AG20443 (cell line): ENCODE data around the gene SGO2.

Experiments used
- DNase-seq: peaks from one replicate; pipeline ENCODE4 v3.0.0; 2012; ENCODE audit warnings: low spot score, mixed read lengths

The SGO2 gene, protein sequence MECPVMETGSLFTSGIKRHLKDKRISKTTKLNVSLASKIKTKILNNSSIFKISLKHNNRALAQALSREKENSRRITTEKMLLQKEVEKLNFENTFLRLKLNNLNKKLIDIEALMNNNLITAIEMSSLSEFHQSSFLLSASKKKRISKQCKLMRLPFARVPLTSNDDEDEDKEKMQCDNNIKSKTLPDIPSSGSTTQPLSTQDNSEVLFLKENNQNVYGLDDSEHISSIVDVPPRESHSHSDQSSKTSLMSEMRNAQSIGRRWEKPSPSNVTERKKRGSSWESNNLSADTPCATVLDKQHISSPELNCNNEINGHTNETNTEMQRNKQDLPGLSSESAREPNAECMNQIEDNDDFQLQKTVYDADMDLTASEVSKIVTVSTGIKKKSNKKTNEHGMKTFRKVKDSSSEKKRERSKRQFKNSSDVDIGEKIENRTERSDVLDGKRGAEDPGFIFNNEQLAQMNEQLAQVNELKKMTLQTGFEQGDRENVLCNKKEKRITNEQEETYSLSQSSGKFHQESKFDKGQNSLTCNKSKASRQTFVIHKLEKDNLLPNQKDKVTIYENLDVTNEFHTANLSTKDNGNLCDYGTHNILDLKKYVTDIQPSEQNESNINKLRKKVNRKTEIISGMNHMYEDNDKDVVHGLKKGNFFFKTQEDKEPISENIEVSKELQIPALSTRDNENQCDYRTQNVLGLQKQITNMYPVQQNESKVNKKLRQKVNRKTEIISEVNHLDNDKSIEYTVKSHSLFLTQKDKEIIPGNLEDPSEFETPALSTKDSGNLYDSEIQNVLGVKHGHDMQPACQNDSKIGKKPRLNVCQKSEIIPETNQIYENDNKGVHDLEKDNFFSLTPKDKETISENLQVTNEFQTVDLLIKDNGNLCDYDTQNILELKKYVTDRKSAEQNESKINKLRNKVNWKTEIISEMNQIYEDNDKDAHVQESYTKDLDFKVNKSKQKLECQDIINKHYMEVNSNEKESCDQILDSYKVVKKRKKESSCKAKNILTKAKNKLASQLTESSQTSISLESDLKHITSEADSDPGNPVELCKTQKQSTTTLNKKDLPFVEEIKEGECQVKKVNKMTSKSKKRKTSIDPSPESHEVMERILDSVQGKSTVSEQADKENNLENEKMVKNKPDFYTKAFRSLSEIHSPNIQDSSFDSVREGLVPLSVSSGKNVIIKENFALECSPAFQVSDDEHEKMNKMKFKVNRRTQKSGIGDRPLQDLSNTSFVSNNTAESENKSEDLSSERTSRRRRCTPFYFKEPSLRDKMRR

DNA sequence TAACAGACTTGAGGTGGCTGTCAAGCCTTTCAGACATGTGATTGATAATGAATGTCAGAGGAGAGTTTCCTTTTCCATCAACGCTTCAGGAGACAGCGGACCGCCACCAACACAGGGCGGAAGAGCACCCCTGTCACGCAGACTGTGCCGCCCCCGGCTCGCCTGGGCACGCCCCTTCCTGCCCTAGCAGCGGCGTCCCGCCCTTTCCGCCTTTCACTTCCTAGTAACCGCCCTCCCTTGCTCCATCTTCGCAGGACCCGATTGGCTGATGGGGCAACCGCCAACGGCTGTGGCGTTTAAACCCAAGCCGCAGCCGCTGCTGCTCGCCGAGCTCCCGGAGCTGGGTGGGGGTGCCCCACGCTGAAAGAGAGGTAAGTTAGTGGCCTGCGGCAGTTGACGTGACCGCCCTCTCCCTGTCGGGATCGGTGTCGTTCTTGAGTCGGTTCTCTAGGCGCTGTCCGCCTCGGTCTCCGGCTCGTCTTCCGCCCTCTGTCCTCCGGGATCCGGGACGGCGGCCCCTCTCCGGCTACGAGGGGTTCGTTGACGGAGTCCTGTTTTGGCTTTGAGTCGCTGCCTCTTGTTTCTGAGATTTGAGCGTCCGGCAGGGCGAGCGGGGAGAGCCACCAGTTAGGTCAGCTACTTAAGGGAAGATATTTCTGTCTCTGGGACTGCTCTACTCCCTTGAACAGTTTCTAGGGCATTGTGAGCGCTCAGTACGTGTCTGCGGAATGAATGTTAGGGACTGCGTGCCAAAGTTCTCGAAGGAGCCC lies at the start of gene SGO2:
Gene SGO2, plus strand, starts transcription at position 326 of the 770 bp plus-strand sequence. CDS start 6,769 bp downstream, outside the sequence.
- DNase-seq = peak; percentile 98

DNA sequence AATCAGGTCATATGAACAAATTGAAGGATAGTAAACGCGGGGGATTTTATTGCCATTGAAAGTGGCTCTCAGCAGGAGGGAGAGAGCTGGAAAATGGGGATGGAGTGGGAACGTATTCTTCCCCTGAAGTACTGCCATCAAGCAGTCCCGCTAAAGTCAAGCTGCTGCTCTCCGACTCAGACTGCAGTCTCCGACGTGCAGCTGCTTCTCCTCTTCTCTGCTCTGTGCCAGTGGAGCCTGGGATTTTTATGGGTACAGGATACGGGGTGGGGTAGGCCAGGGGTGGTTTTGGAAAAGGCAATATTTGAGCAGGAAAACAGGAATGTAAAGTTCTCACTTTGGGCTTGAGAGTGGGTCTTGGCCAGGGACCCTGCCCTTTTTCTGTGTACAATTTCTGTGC lies 49.2 kb upstream of the SGO2 start:
- no peak for DNase-seq

DNA sequence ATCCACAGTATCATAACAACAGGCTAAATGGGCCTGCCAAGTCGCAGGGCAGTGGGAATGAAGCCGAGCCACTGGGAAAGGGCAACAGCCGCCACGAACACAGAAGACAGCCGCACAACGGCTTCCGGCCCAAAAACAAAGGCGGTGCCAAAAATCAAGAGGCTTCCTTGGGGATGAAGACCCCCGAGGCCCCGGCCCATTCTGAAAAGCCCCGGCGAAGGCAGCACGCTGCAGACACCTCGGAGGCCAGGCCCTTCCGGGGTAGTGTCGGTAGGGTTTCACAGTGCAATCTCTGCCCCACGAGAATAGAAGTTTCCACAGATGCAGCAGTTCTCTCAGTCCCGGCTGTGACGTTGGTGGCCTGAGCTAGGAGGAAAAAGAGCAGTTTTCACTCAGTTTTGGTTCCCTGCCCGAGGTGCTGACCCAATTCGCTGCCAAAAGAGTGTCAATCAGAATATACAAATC lies 48.3 kb upstream of the SGO2 start:
- DNase-seq = no peak

DNA sequence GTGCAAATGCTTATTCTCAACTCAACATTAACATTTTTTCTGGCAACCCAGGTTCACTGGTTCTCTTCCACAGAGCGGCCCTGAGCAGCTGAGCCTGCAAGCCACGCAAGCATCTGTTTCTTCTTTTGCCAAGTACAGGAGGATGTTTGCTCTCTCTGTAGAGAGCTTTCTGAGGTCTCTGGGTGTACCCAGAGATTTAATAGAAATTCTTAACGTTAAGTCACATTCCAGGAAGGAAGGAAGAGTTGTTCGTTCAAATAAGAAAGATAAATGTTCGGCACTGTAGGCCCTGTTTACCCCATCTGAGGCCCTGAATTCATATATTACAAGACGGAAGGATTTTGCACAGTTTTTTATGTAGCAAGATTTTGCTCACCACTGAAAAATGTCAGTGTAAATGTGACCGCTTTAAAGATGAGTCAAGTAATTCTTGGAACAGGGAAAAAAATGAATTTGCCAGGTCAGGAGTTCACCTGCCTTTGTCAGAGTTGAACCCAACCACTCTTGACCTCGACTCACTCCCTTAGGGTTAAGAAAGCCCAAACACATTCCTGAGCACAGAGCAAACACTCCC lies 46.2 kb upstream of the SGO2 start:
- peak; percentile 59 for DNase-seq

DNA sequence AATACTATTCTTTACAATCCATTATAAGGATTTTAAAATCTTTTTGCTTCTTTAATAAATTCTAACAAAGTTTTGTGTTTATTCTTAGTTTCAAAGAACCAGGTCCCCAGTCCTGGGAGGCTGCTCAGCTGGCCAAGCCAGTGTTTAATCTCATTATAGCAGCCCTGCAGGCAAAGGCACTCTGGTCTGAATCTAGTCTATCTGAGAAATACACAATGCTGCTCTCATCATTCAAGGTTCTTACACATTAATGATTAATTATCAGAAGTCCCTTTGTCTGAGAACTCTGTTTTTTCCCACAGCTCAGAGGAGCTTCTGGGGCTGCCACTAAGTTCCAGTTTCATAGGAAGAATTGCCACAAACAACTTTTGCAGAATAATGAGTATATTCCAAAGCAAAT lies 43.8 kb upstream of the SGO2 start:
- no peak for DNase-seq

DNA sequence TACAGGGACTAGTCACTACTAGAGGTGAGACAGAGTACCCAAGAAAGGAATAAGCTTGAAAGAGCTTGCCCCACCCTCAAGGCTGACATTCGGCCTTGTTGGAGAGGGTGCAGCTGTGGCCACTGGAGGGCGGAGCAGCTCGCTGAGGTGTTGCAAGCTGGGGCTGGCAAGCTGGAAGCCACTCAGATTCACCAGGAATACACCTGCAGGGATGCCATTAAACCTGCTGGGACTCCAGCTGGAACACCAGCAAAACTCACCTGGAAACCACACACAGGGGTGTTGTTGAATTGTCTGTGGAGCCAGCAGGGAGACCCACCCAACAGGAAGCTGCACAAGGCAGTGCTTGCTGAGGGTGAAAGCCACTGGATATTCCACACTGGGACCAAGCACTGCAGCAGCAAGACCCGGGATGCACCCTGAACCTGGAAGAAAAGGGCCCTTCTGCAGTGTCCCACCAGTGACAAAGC lies 42.2 kb upstream of the SGO2 start:
- peak; percentile 39 for DNase-seq

DNA sequence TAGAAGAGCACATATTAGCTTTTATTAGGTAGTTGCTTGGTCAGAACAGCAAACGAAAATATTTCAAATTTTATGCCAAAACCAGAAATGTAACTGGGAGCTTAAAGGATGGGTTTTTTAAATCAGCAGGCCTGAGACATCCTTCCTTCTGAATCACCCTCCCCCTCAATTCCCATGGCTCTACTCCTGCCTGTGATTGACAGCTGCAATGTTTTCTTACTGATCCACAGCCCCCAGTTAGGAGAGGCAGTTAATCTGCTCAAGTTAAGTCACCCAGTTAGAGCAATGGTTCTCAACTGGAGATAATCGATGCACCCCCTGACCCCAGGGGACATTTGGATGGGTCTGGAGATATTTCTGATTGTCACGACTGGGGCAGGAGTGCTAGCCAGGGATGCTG lies 41.1 kb upstream of the SGO2 start:
- DNase-seq = no peak

DNA sequence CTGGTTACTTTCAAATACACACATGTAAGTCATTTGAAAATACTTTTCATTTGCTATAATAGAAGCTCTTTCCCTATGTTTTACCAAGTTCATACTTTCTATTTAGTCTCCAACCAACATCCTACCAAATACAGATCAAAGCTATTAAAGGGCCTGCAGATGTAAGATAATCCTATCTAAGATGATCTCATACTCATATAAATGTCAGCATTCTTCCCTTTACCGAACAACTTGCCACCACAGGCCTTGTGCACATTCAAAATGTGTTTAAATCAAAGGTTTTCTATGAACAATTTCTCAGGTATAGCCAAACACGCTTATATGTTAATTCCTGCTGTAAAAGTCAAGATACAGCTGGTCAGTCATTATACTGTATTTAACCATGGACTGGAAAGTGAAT lies 39.5 kb upstream of the SGO2 start:
- no peak for DNase-seq

DNA sequence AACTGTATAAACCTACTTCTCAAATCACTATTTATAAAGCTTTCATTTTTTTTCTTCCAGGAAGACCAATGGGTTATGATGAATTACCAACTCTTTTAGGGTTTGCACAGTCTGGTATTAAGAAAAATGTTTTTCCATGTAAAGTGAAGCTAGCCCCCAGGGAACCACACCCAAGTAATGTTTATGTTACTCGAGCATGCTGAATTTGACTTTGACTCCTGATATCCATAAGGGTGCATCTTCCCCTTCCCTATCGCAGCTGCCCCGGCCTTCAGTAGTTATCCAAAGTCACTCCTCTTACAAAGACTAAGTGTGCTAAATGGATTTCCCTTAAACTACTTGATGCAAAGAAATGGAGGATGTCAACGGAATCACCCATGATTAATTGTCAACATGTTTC lies 37.8 kb upstream of the SGO2 start:
- no peak for DNase-seq

DNA sequence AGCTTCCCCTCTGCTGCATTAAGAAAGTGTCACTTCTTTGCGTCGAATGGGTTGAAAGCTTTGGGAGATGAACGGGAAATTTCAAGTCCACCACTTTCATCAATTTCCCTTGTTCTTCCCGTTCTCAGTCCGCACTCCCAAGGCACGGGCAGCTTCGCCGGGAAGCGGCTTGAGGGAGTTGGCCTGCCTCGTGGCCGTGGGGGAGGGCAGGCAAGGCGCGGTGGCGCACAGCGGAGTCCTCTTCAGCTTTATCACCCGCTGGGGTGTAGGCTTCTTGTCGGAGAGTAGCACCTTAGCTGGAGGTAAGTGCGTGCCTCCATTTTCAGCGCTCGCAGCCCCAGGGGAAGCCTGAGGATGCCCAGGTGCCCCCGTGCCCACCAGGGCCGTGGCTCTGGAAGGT lies 36.0 kb upstream of the SGO2 start:
- DNase-seq = no peak

DNA sequence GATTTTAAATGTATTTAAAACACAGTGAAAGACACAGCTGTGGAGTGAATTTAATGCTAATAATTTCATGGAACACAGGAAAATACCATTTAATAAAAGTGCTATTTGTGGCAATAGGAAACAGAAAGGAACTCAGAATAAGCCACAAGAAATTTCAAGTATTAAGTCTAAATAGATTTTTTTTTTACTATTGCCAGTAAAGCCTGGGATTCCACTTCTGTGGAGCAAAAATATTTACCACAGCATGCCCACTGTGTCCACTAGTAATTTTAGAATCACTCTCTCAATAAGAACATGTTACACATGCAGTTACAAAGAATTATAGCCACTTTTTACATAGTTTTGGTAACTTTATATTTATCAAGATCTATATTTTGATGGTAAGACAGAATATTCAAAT lies 33.4 kb upstream of the SGO2 start:
- no peak for DNase-seq

DNA sequence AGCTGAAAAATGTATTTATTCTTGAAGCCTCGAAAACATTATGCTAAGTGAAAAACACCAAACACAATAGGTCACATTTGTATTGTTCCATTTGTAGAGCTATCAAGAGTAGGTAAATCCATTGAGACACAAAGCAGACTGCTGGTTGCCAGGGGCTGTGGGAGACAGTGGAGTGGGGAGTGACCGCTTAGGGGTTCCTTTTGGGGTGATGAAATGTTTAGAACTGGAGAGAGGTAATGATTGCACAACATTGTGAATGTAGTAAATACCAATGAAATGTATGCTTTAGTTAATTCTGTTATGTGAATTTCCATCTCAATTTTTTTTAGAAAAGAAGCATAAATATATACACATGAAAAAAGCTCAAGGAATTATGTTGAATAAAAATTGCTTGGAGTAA lies 32.0 kb upstream of the SGO2 start:
- no peak for DNase-seq

DNA sequence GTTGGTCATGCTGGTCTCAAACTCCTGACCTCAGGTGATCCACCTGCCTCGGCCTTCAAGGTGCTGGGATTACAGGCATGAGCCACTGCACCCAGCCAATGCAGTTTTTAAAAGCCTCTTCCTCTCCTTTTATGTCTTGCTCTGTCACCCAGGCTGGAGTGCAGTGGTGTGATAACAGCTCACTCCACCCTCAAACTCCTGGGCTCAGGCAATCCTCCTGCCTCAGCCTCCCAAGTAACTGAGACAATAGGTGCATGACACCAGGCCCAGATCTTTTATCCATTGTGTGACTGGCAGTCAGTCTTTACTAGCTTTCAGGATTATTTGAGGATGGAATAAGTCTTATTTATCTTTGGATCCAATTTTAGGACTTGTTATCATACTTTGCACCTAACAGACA lies 29.3 kb upstream of the SGO2 start:
- DNase-seq = no peak

DNA sequence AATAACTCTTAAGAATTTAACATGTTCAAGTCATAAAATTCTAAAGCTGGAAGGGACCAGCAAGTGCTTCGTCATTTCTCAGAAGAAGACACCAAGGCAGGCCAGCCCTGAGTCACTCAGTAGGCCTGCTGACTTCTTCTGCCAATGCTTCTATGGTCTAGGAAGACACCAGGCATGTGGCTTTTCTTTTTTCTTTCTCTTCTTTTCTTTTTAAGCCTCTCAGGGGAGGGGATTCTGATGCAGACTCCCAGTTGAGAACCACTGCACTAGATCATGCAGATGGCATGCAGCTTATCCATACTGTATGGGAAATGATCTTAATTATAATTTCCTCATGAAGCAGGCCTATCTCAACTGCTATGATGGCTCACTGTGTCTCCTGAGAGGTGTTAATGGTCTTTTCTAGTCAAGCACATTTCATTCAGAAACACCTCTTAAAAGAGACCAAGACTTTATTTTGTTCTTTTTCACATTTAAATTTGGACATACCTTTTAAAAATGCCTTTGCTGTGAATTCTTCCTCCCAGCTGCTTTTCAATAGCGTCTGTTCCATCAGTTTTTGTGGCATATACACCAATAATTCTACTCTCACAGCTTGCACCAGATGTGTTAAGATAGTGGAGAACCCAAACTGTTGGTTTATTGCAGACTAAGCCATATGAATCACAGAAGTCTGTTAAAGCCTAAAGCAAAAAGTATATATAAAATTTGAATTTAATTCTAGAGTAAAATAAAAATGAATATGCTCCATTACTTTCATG lies 27.4 kb upstream of the SGO2 start:
- peak; percentile 33 for DNase-seq

DNA sequence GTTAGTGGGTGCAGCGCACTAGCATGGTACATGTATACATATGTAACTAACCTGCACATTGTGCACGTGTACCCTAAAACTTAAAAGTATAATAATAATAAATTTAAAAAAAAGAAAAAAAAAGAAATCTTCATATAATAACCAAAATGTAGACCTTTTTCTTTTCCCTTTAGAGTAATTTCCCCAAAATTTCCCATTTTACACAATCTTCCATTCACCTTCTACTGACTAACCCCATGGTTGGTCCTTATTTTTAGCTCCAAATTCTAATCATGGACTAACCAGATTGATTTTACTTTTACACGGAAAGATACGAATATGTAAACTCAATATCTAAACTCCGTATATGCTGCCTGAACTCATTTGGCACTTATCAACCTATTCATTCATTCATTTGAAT lies 23.8 kb upstream of the SGO2 start:
- DNase-seq = no peak

DNA sequence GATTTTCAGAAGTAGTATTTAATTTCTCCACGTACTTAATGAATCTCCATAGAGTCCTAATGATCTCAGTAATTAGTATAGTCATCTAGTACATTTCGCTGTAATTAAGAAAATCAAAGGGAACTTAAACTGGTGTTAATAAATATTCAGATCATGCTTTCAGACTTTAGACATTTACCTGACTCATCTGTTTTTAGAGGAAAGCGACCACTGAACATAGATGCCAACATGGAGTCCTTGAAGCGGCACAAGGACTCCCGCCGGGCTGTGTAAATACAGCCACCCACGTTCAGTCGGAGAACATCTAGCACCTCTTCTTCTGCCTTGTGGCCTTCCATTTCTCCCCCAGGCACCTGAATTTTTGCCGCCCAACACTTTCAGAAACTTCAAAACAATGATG lies 19.3 kb upstream of the SGO2 start:
- DNase-seq = no peak

DNA sequence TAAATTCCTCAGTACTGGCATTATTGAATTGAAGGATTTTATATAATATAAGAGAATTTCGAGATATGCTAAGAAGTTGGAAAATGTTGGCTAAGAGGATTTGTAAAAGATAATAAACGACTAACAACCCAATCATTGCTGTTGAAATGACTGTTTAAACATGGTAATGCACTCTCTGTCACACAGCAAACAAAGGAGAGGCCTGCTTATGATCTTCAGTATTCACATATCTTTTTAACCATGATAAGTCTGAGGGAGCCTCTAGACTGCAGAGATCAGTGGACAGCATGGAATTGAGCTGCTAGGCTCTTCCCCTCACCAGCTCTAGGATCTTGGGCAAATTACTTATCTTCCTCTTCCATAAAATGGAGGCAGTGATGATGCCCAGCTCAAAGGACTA lies 18.8 kb upstream of the SGO2 start:
- no peak for DNase-seq

DNA sequence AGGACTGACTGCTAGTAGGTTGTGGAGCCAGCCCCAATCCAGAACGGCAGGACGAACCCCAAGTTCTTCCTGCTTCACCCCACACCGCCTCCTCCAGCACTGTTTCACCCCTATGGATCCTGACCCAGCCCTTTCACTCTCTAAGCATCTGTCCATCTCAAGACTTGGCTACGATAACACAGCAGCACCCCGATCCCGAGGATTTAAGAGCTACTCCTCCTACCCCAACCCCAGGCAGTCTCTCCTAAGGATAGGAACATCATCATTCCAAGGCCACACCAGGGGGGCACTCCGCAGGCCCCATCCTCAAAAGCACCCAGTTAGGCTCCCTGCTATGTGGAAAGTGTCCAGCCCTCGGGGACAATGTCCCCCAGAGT lies 16.8 kb upstream of the SGO2 start:
- DNase-seq = peak; percentile 50

DNA sequence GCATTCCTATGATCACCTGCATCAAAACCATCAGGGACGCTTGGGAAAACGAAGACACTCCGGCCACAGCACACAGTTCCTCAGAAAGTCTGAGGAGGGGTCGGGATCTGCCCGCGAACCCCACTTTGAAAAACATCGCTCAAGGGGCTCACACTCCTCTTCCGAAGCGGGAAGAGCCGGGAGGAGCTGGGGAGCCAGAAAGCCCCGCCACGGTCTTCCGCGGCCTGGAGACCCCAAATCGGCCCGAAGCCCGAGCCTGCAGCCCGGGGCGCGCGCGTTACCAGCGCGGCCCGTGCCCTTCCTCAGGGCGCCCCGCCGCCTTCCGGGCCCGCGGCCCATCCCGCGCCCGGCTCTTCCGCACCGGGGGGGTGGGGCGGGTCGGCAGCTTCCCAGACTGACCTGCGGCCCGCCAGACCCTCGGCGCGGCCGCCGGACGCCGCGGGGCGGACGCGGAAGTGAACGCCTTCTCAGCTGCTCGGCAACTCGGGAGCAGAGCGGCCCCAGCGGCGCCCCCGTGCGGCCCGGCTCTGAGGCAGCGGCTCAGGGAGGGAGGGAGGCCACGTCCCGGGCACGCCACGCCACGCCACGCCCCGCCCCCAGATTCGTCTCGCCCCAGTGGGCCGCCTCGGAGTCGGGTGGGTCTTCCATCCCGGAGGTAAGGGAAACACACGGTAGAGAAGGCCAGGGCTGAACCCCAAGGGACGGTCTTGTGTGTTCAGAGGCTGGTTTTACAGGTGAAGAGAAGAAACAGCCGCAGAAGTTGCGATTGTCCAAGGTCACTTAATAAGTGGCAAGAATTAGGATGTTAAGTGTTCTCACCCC lies 16.2 kb upstream of the SGO2 start, which contains the start of gene KCTD18:
Gene KCTD18, minus strand, starts transcription at position 457 of the 822 bp plus-strand sequence. CDS start 3,052 bp downstream, outside the sequence.
- DNase-seq = peak; percentile 99
